ENCODE results near the gene GOSR1. TPM values are rescaled to one million over a fixed set of nuclear protein-coding genes. Genes with fewer than 3 reads are reported as not detected.
"Not testable (repeated sequence)": the region's sequence is repeated elsewhere in the genome, so short reads cannot be mapped to it uniquely, and the experiment has no call there.

GOSR1 gene
- total RNA-seq, 2 donors from 2014 or later, result 31.5 to 43.1 TPM

DNA sequence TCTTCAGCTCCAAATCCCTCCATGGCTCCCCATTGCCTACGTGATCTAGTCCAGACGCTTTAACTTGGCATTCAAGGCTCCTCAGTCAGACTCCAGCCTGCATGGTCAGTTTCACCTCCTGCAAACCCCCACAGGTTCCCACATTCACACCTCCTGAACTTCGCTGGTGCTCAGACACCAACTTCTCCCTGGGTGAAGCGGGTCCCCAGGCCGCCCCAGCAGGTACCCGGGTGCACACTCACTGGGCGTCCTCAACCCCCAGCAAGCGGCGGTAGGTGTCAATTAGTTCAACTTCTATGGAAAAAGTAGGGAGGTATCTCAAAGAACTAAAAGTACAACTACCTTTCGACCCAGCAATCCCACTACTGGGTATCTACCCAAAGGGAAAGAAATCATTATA lies 97.6 kb downstream of the GOSR1 start:
- not testable (repeated sequence) for ATAC-seq, H3K27ac Mint-ChIP-seq, H3K9me3 Mint-ChIP-seq, H3K36me3 Mint-ChIP-seq
- peak in 1 of 2 donors; percentile 37 for DNase-seq (ENCODE audit: low spot score in 2 of 2)

- H3K9me3 Mint-ChIP-seq, H3K27ac Mint-ChIP-seq, H3K36me3 Mint-ChIP-seq, ATAC-seq: not testable (repeated sequence)
- peak in 1 of 2 donors; percentile 37 for DNase-seq (ENCODE audit: low spot score in 2 of 2)
These were observed 98.6 kb downstream of the GOSR1 start for GRCh38 chr17:30575648-30576325.

DNA sequence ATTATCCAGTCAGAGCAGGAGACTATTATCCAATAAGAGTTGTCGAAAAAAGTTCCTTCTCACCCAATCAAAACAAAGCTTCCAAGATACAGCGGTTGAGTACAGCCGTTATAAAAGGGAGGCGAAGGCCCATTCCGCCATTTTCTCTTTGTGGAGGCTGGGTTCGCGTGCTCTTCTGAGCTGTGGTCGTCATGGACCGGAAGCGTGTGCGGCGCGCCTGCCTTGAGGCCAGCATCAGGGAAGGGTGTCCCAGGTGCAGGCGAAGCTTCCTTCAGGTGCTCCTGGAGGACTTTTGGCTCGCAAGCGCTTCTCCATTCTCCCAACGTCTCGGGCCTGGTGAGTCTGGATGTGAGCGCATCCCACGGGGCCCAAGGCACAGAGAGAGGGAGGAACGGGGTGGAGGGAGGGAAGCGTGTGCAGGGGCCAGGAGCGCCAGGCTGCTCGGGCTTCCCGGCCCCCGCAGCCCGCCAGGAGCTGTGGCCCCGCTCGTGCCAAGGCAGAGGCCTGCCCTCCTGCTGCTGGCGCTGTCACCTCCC lies 99.2 kb downstream of the GOSR1 start:
- DNase-seq (ENCODE audit: low spot score in 2 of 2) (no peak), ATAC-seq (peak in 1 of 2 donors; percentile 88)
- H3K36me3 Mint-ChIP-seq, result no peaks in the 10 kb centered on the region
- H3K9me3 Mint-ChIP-seq, result no peaks in the 10 kb centered on the region
- H3K27ac Mint-ChIP-seq, result no peak overlapping the region

Other genes starting within 250 kb of the GOSR1 start
- not detected for gene SLC6A4, start 241.7 kb upstream of the GOSR1 start, total RNA-seq
- 10 to 100 TPM; 38.3 to 54.7 TPM for gene BLMH, start 185.5 kb upstream of the GOSR1 start, total RNA-seq
- not detected for gene TMIGD1, start 143.4 kb upstream of the GOSR1 start, total RNA-seq
- gene CPD, start 98.5 kb upstream of the GOSR1 start, total RNA-seq, result 10 to 100 TPM; 37.7 to 66.1 TPM

Measured in activated naive CD4-positive, alpha-beta T cell treated with anti-CD3 and anti-CD28 coated beads, Interleukin-2, amount 50 U/mL, for 72 hours (primary cell).